HG03025 (cell line): ENCODE data around the gene ACYP2.
"Not testable (repeated sequence)": the region's sequence is repeated elsewhere in the genome, so short reads cannot be mapped to it uniquely, and the experiment has no call there.

ENCODE experiments used
- ATAC-seq: cut with Tn5 transposase; IDR thresholded peaks from one replicate; pipeline ENCODE4 v1.9.1; 2021; ENCODE audit warnings: mild to moderate bottlenecking, moderate library complexity; ENCODE audit not compliant: unreplicated experiment, low FRiP score

Gene ACYP2

GRCh38 chr2:54096141-54096540, 19.3 kb upstream of the ACYP2 start:
- not testable (repeated sequence) for ATAC-seq

- no peak for ATAC-seq
Measured at GRCh38 chr2:54097124-54097523, 18.3 kb upstream of the ACYP2 start.

GRCh38 chr2:54099370-54099769, 16.0 kb upstream of the ACYP2 start:
- ATAC-seq: no peak

GRCh38 chr2:54099829-54100585, 15.4 kb upstream of the ACYP2 start:
- ATAC-seq: peak; percentile 92

GRCh38 chr2:54100772-54101171, 14.6 kb upstream of the ACYP2 start:
- no peak for ATAC-seq

- no peak for ATAC-seq
Measured at GRCh38 chr2:54103454-54104314, 11.7 kb upstream of the ACYP2 start.

- ATAC-seq: no peak
Measured at GRCh38 chr2:54106631-54107454, 8.6 kb upstream of the ACYP2 start.

- no peak for ATAC-seq
Measured at GRCh38 chr2:54107455-54107764, 8.0 kb upstream of the ACYP2 start.

GRCh38 chr2:54107903-54108615, 7.4 kb upstream of the ACYP2 start:
- ATAC-seq: no peak

GRCh38 chr2:54109848-54110247, 5.6 kb upstream of the ACYP2 start:
- no peak for ATAC-seq

GRCh38 chr2:54114479-54114878, 936 bp upstream of the ACYP2 start:
- not testable (repeated sequence) for ATAC-seq

GRCh38 chr2:54114936-54115283, 505 bp upstream of the ACYP2 start:
- ATAC-seq: no peak

GRCh38 chr2:54116598-54116997, 1.2 kb downstream of the ACYP2 start:
- not testable (repeated sequence) for ATAC-seq

GRCh38 chr2:54120950-54121349, 5.5 kb downstream of the ACYP2 start:
- no peak for ATAC-seq

GRCh38 chr2:54122171-54122935, 6.9 kb downstream of the ACYP2 start:
- no peak for ATAC-seq

GRCh38 chr2:54122939-54123338, 7.5 kb downstream of the ACYP2 start:
- no peak for ATAC-seq

- ATAC-seq: not testable (repeated sequence)
Measured at GRCh38 chr2:54127174-54127573, 11.8 kb downstream of the ACYP2 start.

- no peak for ATAC-seq
Measured at GRCh38 chr2:54133056-54133455, 17.6 kb downstream of the ACYP2 start.

GRCh38 chr2:54139210-54139609, 23.8 kb downstream of the ACYP2 start:
- no peak for ATAC-seq

GRCh38 chr2:54143780-54144179, 28.4 kb downstream of the ACYP2 start:
- ATAC-seq: no peak
